Activated T-helper 17 cell treated with anti-CD3 and anti-CD28 coated beads, Interleukin-2, amount 50 U/mL, for 72 hours (primary cell): ENCODE results near the gene MRPS18A. TPM values are rescaled to one million over a fixed set of nuclear protein-coding genes. Genes with fewer than 3 reads are reported as not detected.
A peak's percentile ranks its signal among the peaks of the same experiment; 100 is the strongest.

Experiments used
- ATAC-seq: fragments of 150-1000 bp; cut with Tn5 transposase; replicated peaks from 2 replicates; pipeline ENCODE4 v1.10.0; 2021; ENCODE audit warnings: mild to moderate bottlenecking, moderate library complexity
- H3K27ac Mint-ChIP-seq: one replicate; pipeline ENCODE4 v1.8.0; 2022; ENCODE audit warnings: mixed read lengths
- H3K27me3 Mint-ChIP-seq: one replicate; pipeline ENCODE4 v1.8.0; 2022; ENCODE audit warnings: mixed read lengths
- H3K36me3 Mint-ChIP-seq: one replicate; pipeline ENCODE4 v1.8.0; 2022; ENCODE audit warnings: low read depth, mild to moderate bottlenecking, mixed read lengths
- H3K4me1 Mint-ChIP-seq: one replicate; pipeline ENCODE4 v1.8.0; 2022; ENCODE audit warnings: mixed read lengths
- H3K4me3 Mint-ChIP-seq: one replicate; pipeline ENCODE4 v1.8.0; 2022; ENCODE audit warnings: mild to moderate bottlenecking, mixed read lengths
- H3K9me3 Mint-ChIP-seq: one replicate; pipeline ENCODE4 v1.8.0; 2022; ENCODE audit warnings: mixed read lengths
- total RNA-seq, 2 donors: library from RNA; stranded (reverse); gene quantifications; one replicate each; pipeline ENCODE4 v1.2.3, GENCODE V29; 2022

Gene MRPS18A
- 10 to 100 TPM; 31.2 to 46.7 TPM for total RNA-seq

GRCh38 chr6:43687437-43688347 lies at the start of gene MRPS18A:
TSS of gene MRPS18A (minus strand) at chr6:43687791. CDS start at chr6:43687779, 12 bp downstream.
- Mint-ChIP-seq H3K36me3 (peaks cover 37% of the 10 kb centered on the region), H3K27ac (peak within 1 kb of the TSS; percentile 91), H3K27me3 (no peaks in the 10 kb centered on the region), H3K4me1 (peaks cover 32% of the 10 kb centered on the region), H3K4me3 (peak within 1 kb of the TSS; percentile 94), H3K9me3 (no peaks in the 10 kb centered on the region)
- peak; percentile 99 for ATAC-seq

DNA sequence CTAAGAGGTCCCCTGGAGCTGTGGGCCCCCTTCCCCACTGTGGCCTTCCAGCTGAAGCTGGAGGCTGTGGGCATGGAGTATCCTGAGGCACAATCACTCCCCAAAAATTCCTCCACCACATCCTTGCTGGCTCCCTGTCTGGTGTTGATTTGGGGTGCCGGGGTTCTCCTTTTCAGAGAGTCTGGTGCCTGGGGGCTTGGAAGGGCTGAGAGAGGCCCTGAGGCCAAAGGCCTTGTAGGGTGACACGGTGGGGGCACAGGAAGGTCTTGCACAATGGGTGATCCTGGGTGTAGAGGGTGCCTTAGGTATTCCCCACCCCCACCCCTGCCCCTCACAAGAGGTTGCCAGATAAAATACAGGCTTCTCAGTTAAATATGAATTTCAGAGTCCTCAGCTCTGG lies 49.3 kb upstream of the MRPS18A start:
- peak overlapping the region; percentile 8 for H3K27ac Mint-ChIP-seq

DNA sequence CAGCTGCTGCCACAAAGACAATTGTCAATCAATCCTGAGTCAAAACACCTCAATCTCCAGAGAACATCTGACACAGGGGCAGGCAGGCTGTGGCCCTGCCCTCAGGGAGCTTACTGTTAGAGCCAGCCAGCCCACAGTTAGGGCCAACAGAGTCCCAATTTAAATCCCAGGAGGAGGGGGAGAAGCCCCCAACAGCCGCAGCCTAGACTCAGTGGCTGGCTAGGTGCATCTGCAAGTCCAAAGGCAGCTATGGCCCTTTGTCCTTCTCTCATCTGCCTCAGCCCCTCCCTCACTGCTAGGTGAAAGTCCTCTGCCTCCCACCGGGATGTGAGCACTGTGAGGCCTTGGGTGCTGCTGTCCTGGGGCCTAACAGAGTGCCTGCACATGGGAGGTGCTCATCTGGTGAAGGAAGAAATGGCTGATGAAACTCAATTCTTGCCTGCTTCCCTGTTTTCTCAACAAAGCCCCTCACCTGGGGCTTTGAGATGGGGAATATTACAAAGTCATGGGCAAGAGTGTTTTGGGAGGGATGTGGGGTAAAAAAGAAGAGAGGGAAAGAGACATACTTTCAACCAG lies 48.7 kb upstream of the MRPS18A start:
- peaks cover 11% of the 10 kb centered on the region for H3K4me1 Mint-ChIP-seq
- H3K27ac Mint-ChIP-seq: peak overlapping the region; percentile 8
- H3K9me3 Mint-ChIP-seq: peaks cover 8% of the 10 kb centered on the region
- H3K27me3 Mint-ChIP-seq: no peaks in the 10 kb centered on the region
- H3K4me3 Mint-ChIP-seq: no peak overlapping the region
- no peaks in the 10 kb centered on the region for H3K36me3 Mint-ChIP-seq
- ATAC-seq: no peak

More for the DNA sequence above, 49.3 kb upstream of the MRPS18A start:
- peaks cover 11% of the 10 kb centered on the region for H3K4me1 Mint-ChIP-seq
- H3K36me3 Mint-ChIP-seq: no peaks in the 10 kb centered on the region
- H3K9me3 Mint-ChIP-seq: peaks cover 4% of the 10 kb centered on the region
- ATAC-seq: no peak
- H3K4me3 Mint-ChIP-seq: no peak overlapping the region
- H3K27me3 Mint-ChIP-seq: no peaks in the 10 kb centered on the region

GRCh38 chr6:43735642-43736199 lies 48.1 kb upstream of the MRPS18A start:
- no peak for ATAC-seq
- Mint-ChIP-seq H3K9me3 (peaks cover 9% of the 10 kb centered on the region), H3K27ac (peak overlapping the region; percentile 29), H3K4me3 (no peak overlapping the region), H3K36me3 (no peaks in the 10 kb centered on the region), H3K4me1 (peaks cover 11% of the 10 kb centered on the region), H3K27me3 (no peaks in the 10 kb centered on the region)

GRCh38 chr6:43734294-43734665 lies 46.7 kb upstream of the MRPS18A start:
- Mint-ChIP-seq H3K27ac (peak overlapping the region; percentile 84), H3K36me3 (no peaks in the 10 kb centered on the region), H3K4me1 (peaks cover 11% of the 10 kb centered on the region), H3K27me3 (no peaks in the 10 kb centered on the region), H3K4me3 (peak overlapping the region; percentile 13), H3K9me3 (peaks cover 13% of the 10 kb centered on the region)
- ATAC-seq: no peak

GRCh38 chr6:43733471-43734293 lies 46.1 kb upstream of the MRPS18A start:
- peaks cover 11% of the 10 kb centered on the region for H3K4me1 Mint-ChIP-seq
- H3K36me3 Mint-ChIP-seq: no peaks in the 10 kb centered on the region
- peak overlapping the region; percentile 84 for H3K27ac Mint-ChIP-seq
- peaks cover 13% of the 10 kb centered on the region for H3K9me3 Mint-ChIP-seq
- ATAC-seq: peak; percentile 72
- H3K4me3 Mint-ChIP-seq: peak overlapping the region; percentile 45
- H3K27me3 Mint-ChIP-seq: no peaks in the 10 kb centered on the region

GRCh38 chr6:43730634-43731033 lies 43.0 kb upstream of the MRPS18A start:
- no peaks in the 10 kb centered on the region for H3K36me3 Mint-ChIP-seq
- no peak overlapping the region for H3K27ac Mint-ChIP-seq
- H3K27me3 Mint-ChIP-seq: no peaks in the 10 kb centered on the region
- peaks cover 13% of the 10 kb centered on the region for H3K9me3 Mint-ChIP-seq
- no peak overlapping the region for H3K4me3 Mint-ChIP-seq
- ATAC-seq: no peak
- H3K4me1 Mint-ChIP-seq: peaks cover 11% of the 10 kb centered on the region

- no peak for ATAC-seq
- Mint-ChIP-seq H3K4me1 (peaks cover 16% of the 10 kb centered on the region), H3K9me3 (peaks cover 13% of the 10 kb centered on the region), H3K27me3 (no peaks in the 10 kb centered on the region), H3K36me3 (no peaks in the 10 kb centered on the region), H3K27ac (no peak overlapping the region), H3K4me3 (no peak overlapping the region)
Measured at GRCh38 chr6:43729537-43729936, 41.9 kb upstream of the MRPS18A start.

- H3K4me1 Mint-ChIP-seq: peaks cover 24% of the 10 kb centered on the region
- H3K27ac Mint-ChIP-seq: no peak overlapping the region
- H3K4me3 Mint-ChIP-seq: no peak overlapping the region
- H3K27me3 Mint-ChIP-seq: no peaks in the 10 kb centered on the region
- no peaks in the 10 kb centered on the region for H3K36me3 Mint-ChIP-seq
- H3K9me3 Mint-ChIP-seq: peaks cover 13% of the 10 kb centered on the region
- ATAC-seq: no peak
Measured at GRCh38 chr6:43728586-43728985, 41.0 kb upstream of the MRPS18A start.

DNA sequence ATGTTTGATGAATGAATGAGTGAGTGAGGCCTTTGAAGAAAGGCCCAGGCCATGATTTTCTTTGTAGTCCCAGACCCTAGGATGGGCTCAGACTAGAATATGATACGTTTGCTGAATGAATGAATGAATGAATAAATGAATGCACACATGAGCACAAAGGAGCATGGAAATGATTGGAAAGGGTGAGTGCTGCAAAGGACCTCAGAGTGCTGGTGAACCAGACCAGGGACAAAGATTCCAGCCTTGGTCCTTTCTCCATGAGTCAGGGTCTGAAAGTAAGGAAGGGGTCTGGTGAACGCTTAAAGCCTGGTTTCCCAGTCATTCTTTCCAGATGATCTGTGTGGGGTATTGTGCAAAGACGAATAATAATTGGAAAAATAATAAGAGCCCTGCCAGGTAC lies 40.0 kb upstream of the MRPS18A start:
- no peak for ATAC-seq
- peaks cover 12% of the 10 kb centered on the region for H3K9me3 Mint-ChIP-seq
- peaks cover 23% of the 10 kb centered on the region for H3K4me1 Mint-ChIP-seq
- H3K27ac Mint-ChIP-seq: peak overlapping the region; percentile 57
- H3K36me3 Mint-ChIP-seq: no peaks in the 10 kb centered on the region
- H3K27me3 Mint-ChIP-seq: no peaks in the 10 kb centered on the region
- H3K4me3 Mint-ChIP-seq: no peak overlapping the region

DNA sequence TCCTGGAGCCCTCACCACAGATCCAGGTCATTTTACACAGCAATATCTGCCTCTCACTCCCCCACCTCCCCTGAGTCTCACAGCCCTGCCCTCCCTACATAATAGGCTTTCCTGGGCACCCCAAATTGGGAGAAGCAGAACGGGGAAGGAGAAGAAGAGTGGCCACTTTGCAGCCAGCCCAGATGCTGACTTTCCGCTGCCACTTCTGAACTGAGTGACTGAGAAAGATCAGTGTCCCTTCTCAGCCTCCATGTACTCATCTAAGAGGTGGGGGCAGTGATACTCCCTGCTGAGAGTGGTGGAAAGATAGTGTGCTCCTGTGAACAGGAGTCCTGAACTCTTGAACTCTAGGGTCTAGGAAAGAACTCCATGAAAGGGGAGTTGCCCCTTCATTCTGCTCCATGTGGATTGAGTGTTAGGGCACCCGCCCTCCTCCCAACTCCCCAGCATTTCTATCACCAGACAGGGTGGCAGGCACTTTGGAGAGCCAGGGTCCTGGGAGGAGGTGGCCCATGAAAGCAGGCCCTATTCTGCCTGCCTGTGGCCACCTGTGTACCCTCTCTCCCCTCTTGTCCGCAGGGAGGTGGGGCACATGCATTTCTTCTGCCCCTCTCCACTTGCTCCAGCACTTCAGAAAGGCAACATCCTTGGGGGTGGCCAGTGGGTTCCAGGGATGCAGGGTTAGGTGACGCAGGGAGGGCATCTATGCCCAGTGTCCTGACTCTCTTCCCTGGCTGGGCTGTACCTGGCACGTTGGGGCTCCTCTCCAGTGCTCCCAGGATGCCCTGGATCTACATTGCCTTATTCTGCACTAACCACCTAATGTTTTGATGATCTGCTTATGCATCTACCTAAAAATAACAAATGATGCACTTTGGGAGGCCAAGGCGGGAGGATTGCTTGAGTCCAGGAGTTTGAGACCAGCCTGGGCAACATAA lies 38.3 kb upstream of the MRPS18A start:
- H3K36me3 Mint-ChIP-seq: no peaks in the 10 kb centered on the region
- H3K27ac Mint-ChIP-seq: peak overlapping the region; percentile 86
- no peaks in the 10 kb centered on the region for H3K27me3 Mint-ChIP-seq
- peak overlapping the region; percentile 74 for H3K4me3 Mint-ChIP-seq
- peaks cover 4% of the 10 kb centered on the region for H3K9me3 Mint-ChIP-seq
- peaks cover 23% of the 10 kb centered on the region for H3K4me1 Mint-ChIP-seq
- no peak for ATAC-seq

- Mint-ChIP-seq H3K4me3 (peak overlapping the region; percentile 74), H3K27me3 (no peaks in the 10 kb centered on the region), H3K4me1 (peaks cover 23% of the 10 kb centered on the region), H3K36me3 (no peaks in the 10 kb centered on the region), H3K9me3 (no peaks in the 10 kb centered on the region), H3K27ac (peak overlapping the region; percentile 86)
- peak; percentile 82 for ATAC-seq
Measured at GRCh38 chr6:43724914-43725642, 37.5 kb upstream of the MRPS18A start.

DNA sequence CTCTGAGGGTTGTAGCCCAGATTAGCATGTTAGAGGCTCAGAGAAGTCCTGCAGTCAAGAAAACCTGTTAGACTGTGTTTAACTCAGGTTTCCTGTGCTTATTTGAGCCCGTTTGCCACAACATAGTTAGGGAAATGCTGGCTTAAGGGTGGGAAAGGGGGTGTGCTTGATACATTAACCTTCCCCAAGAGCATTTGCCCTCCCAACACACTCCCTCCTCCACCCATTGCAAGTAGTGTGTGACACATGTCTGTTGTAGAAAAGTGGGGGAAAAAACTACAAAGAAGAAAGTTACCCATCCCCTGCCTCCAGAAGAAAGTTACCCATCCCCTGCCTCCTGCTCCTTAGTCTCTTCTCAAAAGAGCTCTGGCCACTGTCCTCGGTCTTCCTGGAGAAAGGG lies 36.8 kb upstream of the MRPS18A start:
- Mint-ChIP-seq H3K27me3 (no peaks in the 10 kb centered on the region), H3K4me3 (peak overlapping the region; percentile 74), H3K27ac (peak overlapping the region; percentile 86), H3K4me1 (peaks cover 23% of the 10 kb centered on the region), H3K36me3 (no peaks in the 10 kb centered on the region), H3K9me3 (no peaks in the 10 kb centered on the region)
- ATAC-seq: no peak
